ENCODE measurements around the gene ARL4C.
"Not testable (repeated sequence)": the region's sequence is repeated elsewhere in the genome, so short reads cannot be mapped to it uniquely, and the experiment has no call there.

ARL4C gene

GRCh38 chr2:234472155-234472554 lies 24.7 kb downstream of the ARL4C start:
- DNase-seq = no peak

GRCh38 chr2:234469972-234470371 lies 26.9 kb downstream of the ARL4C start:
- no peak for DNase-seq

- DNase-seq = no peak
These were observed 27.5 kb downstream of the ARL4C start for GRCh38 chr2:234469251-234469845.

- DNase-seq = no peak
These were observed 28.4 kb downstream of the ARL4C start for GRCh38 chr2:234468503-234468902.

GRCh38 chr2:234467289-234467688 lies 29.6 kb downstream of the ARL4C start:
- DNase-seq = no peak

GRCh38 chr2:234464291-234464645 lies 32.6 kb downstream of the ARL4C start:
- no peak for DNase-seq

- no peak for DNase-seq
These were observed 33.1 kb downstream of the ARL4C start for GRCh38 chr2:234463626-234464290.

GRCh38 chr2:234462218-234462992 lies 34.5 kb downstream of the ARL4C start:
- no peak for DNase-seq

- DNase-seq = no peak
These were observed 37.4 kb downstream of the ARL4C start for GRCh38 chr2:234459401-234460009.

- no peak for DNase-seq
These were observed 38.4 kb downstream of the ARL4C start for GRCh38 chr2:234458466-234458865.

GRCh38 chr2:234457421-234457820 lies 39.5 kb downstream of the ARL4C start:
- no peak for DNase-seq

GRCh38 chr2:234455246-234455645 lies 41.6 kb downstream of the ARL4C start:
- not testable (repeated sequence) for DNase-seq

GRCh38 chr2:234454433-234454832 lies 42.4 kb downstream of the ARL4C start:
- no peak for DNase-seq

- DNase-seq = no peak
These were observed 43.7 kb downstream of the ARL4C start for GRCh38 chr2:234453216-234453615.

GRCh38 chr2:234451852-234452625 lies 44.8 kb downstream of the ARL4C start:
- no peak for DNase-seq

GRCh38 chr2:234451242-234451641 lies 45.6 kb downstream of the ARL4C start:
- no peak for DNase-seq

GRCh38 chr2:234450431-234451124 lies 46.3 kb downstream of the ARL4C start:
- DNase-seq = no peak

GRCh38 chr2:234448506-234449184 lies 48.2 kb downstream of the ARL4C start:
- no peak for DNase-seq

GRCh38 chr2:234447963-234448362 lies 48.9 kb downstream of the ARL4C start:
- DNase-seq = no peak

GRCh38 chr2:234447189-234447588 lies 49.7 kb downstream of the ARL4C start:
- DNase-seq = no peak

- DNase-seq = no peak
These were observed 50.3 kb downstream of the ARL4C start for GRCh38 chr2:234446404-234447076.
